ELF-1 (cell line): ENCODE measurements around the gene CD19.
"Not testable (repeated sequence)": the region's sequence is repeated elsewhere in the genome, so short reads cannot be mapped to it uniquely, and the experiment has no call there.

ENCODE experiments used
- DNase-seq: peaks from one replicate; pipeline ENCODE4 v3.0.0-alpha.2; 2016; ENCODE audit warnings: low read depth, low spot score

Gene CD19

GRCh38 chr16:28931801-28932225 lies at the start of gene CD19:
CD19 (plus strand) TSS chr16:28931971; CDS start chr16:28932001, 30 bp downstream.
- DNase-seq: no peak

GRCh38 chr16:28882551-28883160 lies 49.1 kb upstream of the CD19 start:
- DNase-seq: no peak

GRCh38 chr16:28883221-28883996 lies 48.4 kb upstream of the CD19 start:
- DNase-seq: no peak

GRCh38 chr16:28884045-28884444 lies 47.7 kb upstream of the CD19 start:
- DNase-seq: no peak

GRCh38 chr16:28886945-28887344 lies 44.8 kb upstream of the CD19 start:
- no peak for DNase-seq

- DNase-seq: not testable (repeated sequence)
These were observed 41.4 kb upstream of the CD19 start for GRCh38 chr16:28890355-28890754.

GRCh38 chr16:28891964-28892890 lies 39.5 kb upstream of the CD19 start:
- no peak for DNase-seq

- DNase-seq: no peak
These were observed 38.5 kb upstream of the CD19 start for GRCh38 chr16:28893291-28893690.

GRCh38 chr16:28895609-28896008 lies 36.2 kb upstream of the CD19 start:
- no peak for DNase-seq

GRCh38 chr16:28897826-28898225 lies 33.9 kb upstream of the CD19 start:
- DNase-seq: no peak

GRCh38 chr16:28898266-28898665 lies 33.5 kb upstream of the CD19 start:
- DNase-seq: no peak

- no peak for DNase-seq
These were observed 32.8 kb upstream of the CD19 start for GRCh38 chr16:28898942-28899341.

GRCh38 chr16:28899882-28900590 lies 31.7 kb upstream of the CD19 start:
- no peak for DNase-seq

- DNase-seq: no peak
These were observed 31.2 kb upstream of the CD19 start for GRCh38 chr16:28900601-28901000.

GRCh38 chr16:28901862-28902261 lies 29.9 kb upstream of the CD19 start:
- no peak for DNase-seq

- DNase-seq: no peak
These were observed 28.9 kb upstream of the CD19 start for GRCh38 chr16:28902909-28903308.

GRCh38 chr16:28903344-28904042 lies 28.3 kb upstream of the CD19 start:
- DNase-seq: no peak

GRCh38 chr16:28904363-28904762 lies 27.4 kb upstream of the CD19 start:
- no peak for DNase-seq

GRCh38 chr16:28904828-28905227 lies 26.9 kb upstream of the CD19 start:
- no peak for DNase-seq

- DNase-seq: no peak
These were observed 26.5 kb upstream of the CD19 start for GRCh38 chr16:28905229-28905754.
